Liver (tissue), 3 donors: ENCODE results near the gene PNN.

Experiments used
- ATF3 ChIP-seq: IDR thresholded peaks from 2 replicates; pipeline ENCODE4 v1.6.1; 2016; ENCODE audit warnings: antibody characterized with exemption
- CTCF ChIP-seq: fragments of 150-350 bp; IDR thresholded peaks from 2 replicates; pipeline ENCODE4 v1.5.1; 2017; ENCODE audit warnings: improper control_type of control experiment, low read depth, low read length; ENCODE audit not compliant: missing input control
- EGR1 ChIP-seq, 2 donors: IDR thresholded peaks; 2 replicates each; pipeline ENCODE4 v1.6.1; 2016 to 2018; ENCODE audit warnings: antibody characterized with exemption in 2 of 2, low read depth in 2 of 2
- FOXA2 ChIP-seq: IDR thresholded peaks from 2 replicates; pipeline ENCODE4 v1.6.1; 2016; ENCODE audit warnings: antibody characterized with exemption
- GABPA ChIP-seq, 2 donors: IDR thresholded peaks in 1 of 2; conservative IDR thresholded peaks in 1 of 2; 2 replicates each; pipeline ENCODE4 v1.6.1; 2016; ENCODE audit warnings: antibody characterized with exemption in 2 of 2, mild to moderate bottlenecking in 1 of 2, moderate library complexity in 1 of 2
- JUND ChIP-seq, 2 donors: IDR thresholded peaks; 2 replicates each; pipeline ENCODE4 v1.6.1; 2016; ENCODE audit warnings: antibody characterized with exemption in 2 of 2
- MAX ChIP-seq: IDR thresholded peaks from 2 replicates; pipeline ENCODE4 v1.6.1; 2016; ENCODE audit warnings: antibody characterized with exemption
- RAD21 ChIP-seq, 2 donors: IDR thresholded peaks; 2 replicates each; pipeline ENCODE4 v1.6.1; 2016; ENCODE audit warnings: antibody characterized with exemption in 2 of 2, mild to moderate bottlenecking in 2 of 2
- RXRA ChIP-seq, 2 donors: IDR thresholded peaks; 2 replicates each; pipeline ENCODE4 v1.6.1; 2017 to 2018; ENCODE audit warnings: antibody characterized with exemption in 2 of 2, mild to moderate bottlenecking in 1 of 2
- TAF1 ChIP-seq: conservative IDR thresholded peaks from 2 replicates; pipeline ENCODE4 v1.6.1; 2016; ENCODE audit warnings: antibody characterized with exemption, mild to moderate bottlenecking
- YY1 ChIP-seq: IDR thresholded peaks from 2 replicates; pipeline ENCODE4 v1.6.1; 2016; ENCODE audit warnings: antibody characterized with exemption, mild to moderate bottlenecking
- TF ChIP-seq, protein P1 (sequence below): IDR thresholded peaks from 2 replicates; pipeline ENCODE4 v1.6.1; 2016; ENCODE audit warnings: antibody characterized with exemption, mild to moderate bottlenecking
- donor health status: healthy.
- donor health status: healthy.

GRCh38 chr14:39185256-39186049, 10.4 kb downstream of the PNN start:
- TF ChIP-seq CTCF: no peak
- no peak for TF ChIP-seq JUND (IDR thresholded peaks at IDR 0.05)
- no peak for TF ChIP-seq YY1
- TF ChIP-seq ATF3: no peak
- no peak for TF ChIP-seq RAD21 (IDR thresholded peaks at IDR 0.05)
- TF ChIP-seq, protein P1, sequence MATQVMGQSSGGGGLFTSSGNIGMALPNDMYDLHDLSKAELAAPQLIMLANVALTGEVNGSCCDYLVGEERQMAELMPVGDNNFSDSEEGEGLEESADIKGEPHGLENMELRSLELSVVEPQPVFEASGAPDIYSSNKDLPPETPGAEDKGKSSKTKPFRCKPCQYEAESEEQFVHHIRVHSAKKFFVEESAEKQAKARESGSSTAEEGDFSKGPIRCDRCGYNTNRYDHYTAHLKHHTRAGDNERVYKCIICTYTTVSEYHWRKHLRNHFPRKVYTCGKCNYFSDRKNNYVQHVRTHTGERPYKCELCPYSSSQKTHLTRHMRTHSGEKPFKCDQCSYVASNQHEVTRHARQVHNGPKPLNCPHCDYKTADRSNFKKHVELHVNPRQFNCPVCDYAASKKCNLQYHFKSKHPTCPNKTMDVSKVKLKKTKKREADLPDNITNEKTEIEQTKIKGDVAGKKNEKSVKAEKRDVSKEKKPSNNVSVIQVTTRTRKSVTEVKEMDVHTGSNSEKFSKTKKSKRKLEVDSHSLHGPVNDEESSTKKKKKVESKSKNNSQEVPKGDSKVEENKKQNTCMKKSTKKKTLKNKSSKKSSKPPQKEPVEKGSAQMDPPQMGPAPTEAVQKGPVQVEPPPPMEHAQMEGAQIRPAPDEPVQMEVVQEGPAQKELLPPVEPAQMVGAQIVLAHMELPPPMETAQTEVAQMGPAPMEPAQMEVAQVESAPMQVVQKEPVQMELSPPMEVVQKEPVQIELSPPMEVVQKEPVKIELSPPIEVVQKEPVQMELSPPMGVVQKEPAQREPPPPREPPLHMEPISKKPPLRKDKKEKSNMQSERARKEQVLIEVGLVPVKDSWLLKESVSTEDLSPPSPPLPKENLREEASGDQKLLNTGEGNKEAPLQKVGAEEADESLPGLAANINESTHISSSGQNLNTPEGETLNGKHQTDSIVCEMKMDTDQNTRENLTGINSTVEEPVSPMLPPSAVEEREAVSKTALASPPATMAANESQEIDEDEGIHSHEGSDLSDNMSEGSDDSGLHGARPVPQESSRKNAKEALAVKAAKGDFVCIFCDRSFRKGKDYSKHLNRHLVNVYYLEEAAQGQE: no peak
- no peak for TF ChIP-seq GABPA (IDR thresholded peaks at IDR 0.05 in 1 of 2, conservative IDR thresholded peaks at IDR 0.05 in 1 of 2)
- no peak for TF ChIP-seq EGR1 (IDR thresholded peaks at IDR 0.05; ENCODE audit: low read depth in 2 of 2)
- TF ChIP-seq TAF1: no peak
- TF ChIP-seq MAX: no peak
- TF ChIP-seq RXRA (IDR thresholded peaks at IDR 0.05): no peak
- TF ChIP-seq FOXA2: no peak
